SJCRH30 (cell line): ENCODE results near the gene USP21. TPM values are rescaled to one million over a fixed set of nuclear protein-coding genes. Genes with fewer than 3 reads are reported as not detected.

Experiments used
- DNase-seq, 2 experiments: peaks; one replicate each; pipeline ENCODE4 v3.0.0-alpha.2; 2015 to 2020
- H3K27ac ChIP-seq: fragments of 250-450 bp; sonication (Bioruptor Pico); 2 replicates; pipeline ENCODE4 v1.5.1; 2020; ENCODE audit warnings: mild to moderate bottlenecking, moderate library complexity
- H3K27me3 ChIP-seq: fragments of 250-450 bp; sonication (Bioruptor Pico); 2 replicates; pipeline ENCODE4 v1.5.1; 2020; ENCODE audit warnings: mild to moderate bottlenecking, moderate library complexity
- H3K36me3 ChIP-seq: fragments of 250-450 bp; sonication (Bioruptor Pico); 2 replicates; pipeline ENCODE4 v1.5.1; 2020; ENCODE audit warnings: mild to moderate bottlenecking, moderate library complexity
- H3K4me1 ChIP-seq: fragments of 250-450 bp; sonication (Bioruptor Pico); 2 replicates; pipeline ENCODE4 v1.5.1; 2020; ENCODE audit warnings: mild to moderate bottlenecking, moderate library complexity
- H3K4me3 ChIP-seq: fragments of 250-450 bp; sonication (Bioruptor Pico); 2 replicates; pipeline ENCODE4 v1.5.1; 2020; ENCODE audit warnings: mild to moderate bottlenecking, moderate library complexity
- H3K9me3 ChIP-seq: fragments of 250-450 bp; sonication (Bioruptor Pico); replicated peaks from 2 replicates; pipeline ENCODE4 v1.5.1; 2020; ENCODE audit warnings: mild to moderate bottlenecking, moderate library complexity
- total RNA-seq: library from RNA; depleted of rRNA; stranded (reverse); fragments of >200 nt; shearing (Covaris generic); gene quantifications from 2 replicates; pipeline ENCODE4 v1.2.3, GENCODE V29; 2014; rRNA removed

USP21 gene
- total RNA-seq, 1 experiment from 2014 or later: 17.6 TPM

DNA sequence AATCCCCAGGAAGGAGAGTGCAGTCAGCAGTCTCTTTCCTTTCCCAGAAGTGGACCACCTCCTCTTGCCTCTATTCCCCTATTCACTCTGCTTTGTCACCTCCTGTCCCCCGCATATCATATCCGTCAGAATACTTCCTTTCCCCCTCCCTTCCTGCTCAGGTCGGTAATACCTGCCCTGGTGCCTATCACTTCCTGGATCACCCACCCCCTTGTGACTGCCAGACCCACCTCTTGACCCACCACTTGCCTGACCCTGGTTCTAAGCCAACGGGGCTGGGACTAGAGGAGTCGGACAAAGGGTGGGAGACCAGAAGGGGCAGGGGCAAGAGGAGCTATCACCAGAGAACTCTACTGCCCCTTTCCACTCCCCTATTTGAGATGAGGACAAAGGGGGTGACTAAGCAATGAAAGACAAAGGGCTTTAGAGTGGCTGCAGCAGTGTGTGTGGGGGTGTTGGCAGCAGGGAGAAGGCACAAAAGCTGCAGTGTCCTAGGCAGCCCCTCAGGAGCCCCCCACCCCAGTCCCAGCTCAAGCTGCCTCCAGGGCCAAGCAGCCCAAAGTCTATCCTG, 41.2 kb downstream of the USP21 start:
- Histone ChIP-seq H3K9me3 (no peaks in the 10 kb centered on the region), H3K27ac (peak overlapping the region; percentile 93), H3K4me1 (peaks cover 26% of the 10 kb centered on the region)

GRCh38 chr1:161200992-161201835, 41.9 kb downstream of the USP21 start:
- no peaks in the 10 kb centered on the region for H3K36me3 ChIP-seq
- peaks cover 25% of the 10 kb centered on the region for H3K4me1 ChIP-seq
- no peaks in the 10 kb centered on the region for H3K9me3 ChIP-seq
- H3K27ac ChIP-seq: peak overlapping the region; percentile 93
- peak; percentile 40 to 48 for DNase-seq
- no peaks in the 10 kb centered on the region for H3K27me3 ChIP-seq
- H3K4me3 ChIP-seq: peak overlapping the region; percentile 72

More for the DNA sequence above, 41.2 kb downstream of the USP21 start:
- no peaks in the 10 kb centered on the region for H3K27me3 ChIP-seq
- no peak for DNase-seq
- H3K4me3 ChIP-seq: no peak overlapping the region
- peaks cover under 1% of the 10 kb centered on the region; the same call in 1 of the 2 replicates for H3K36me3 ChIP-seq

GRCh38 chr1:161201836-161202712, 42.8 kb downstream of the USP21 start, which contains the start of gene NDUFS2:
Gene NDUFS2 (plus strand): TSS chr1:161202367. CDS start chr1:161202386, 19 bp downstream.
- Histone ChIP-seq H3K4me3 (peak within 1 kb of the TSS; percentile 72), H3K4me1 (peaks cover 21% of the 10 kb centered on the region), H3K27ac (peak within 1 kb of the TSS; percentile 93), H3K36me3 (0 out of 2 replicates have a peak, but pooled peaks cover 4% of the 10 kb centered on the region), H3K27me3 (no peaks in the 10 kb centered on the region), H3K9me3 (no peaks in the 10 kb centered on the region)
- DNase-seq: peak; percentile 97 to 98

DNA sequence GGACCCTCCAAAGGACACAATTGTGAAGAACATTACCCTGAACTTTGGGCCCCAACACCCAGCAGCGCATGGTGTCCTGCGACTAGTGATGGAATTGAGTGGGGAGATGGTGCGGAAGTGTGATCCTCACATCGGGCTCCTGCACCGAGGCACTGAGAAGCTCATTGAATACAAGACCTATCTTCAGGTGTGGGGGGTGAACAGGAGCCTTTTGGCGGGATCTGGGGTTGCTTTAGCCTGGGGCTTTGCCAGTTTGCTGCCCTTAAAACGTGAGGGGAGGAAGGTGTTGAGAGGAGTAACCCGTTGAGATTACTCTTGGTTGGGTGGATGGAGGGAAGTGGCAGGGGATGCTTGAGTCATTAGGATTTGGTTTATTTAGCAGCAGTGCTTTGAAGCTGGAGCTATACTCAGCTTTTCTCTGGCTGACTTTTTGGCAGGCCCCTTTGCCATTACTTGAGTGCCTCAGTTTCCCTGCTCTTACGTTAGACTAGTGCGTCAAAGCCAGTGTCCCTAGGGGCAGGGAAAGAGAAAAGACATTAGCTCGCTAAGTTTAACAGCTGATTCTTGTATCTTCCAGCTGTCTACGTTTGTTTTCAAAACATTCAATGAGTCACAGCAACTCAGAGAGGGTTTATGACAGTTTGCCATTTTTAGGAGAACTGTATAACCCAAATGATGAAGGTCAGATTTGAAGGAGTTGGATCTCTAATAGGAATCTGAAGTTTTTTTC, 47.3 kb downstream of the USP21 start:
- DNase-seq: no peak
- H3K36me3 ChIP-seq: peaks cover 26% of the 10 kb centered on the region
- H3K27ac ChIP-seq: no peak overlapping the region
- no peaks in the 10 kb centered on the region for H3K27me3 ChIP-seq
- no peak overlapping the region for H3K4me3 ChIP-seq
- H3K9me3 ChIP-seq: no peaks in the 10 kb centered on the region
- H3K4me1 ChIP-seq: no peaks in the 10 kb centered on the region

GRCh38 chr1:161207173-161207572, 47.9 kb downstream of the USP21 start:
- Histone ChIP-seq H3K36me3 (peaks cover 29% of the 10 kb centered on the region), H3K9me3 (no peaks in the 10 kb centered on the region), H3K4me1 (no peaks in the 10 kb centered on the region), H3K27ac (no peak overlapping the region), H3K4me3 (no peak overlapping the region), H3K27me3 (no peaks in the 10 kb centered on the region)
- DNase-seq: no peak

- Histone ChIP-seq H3K27ac (no peak overlapping the region), H3K4me1 (no peaks in the 10 kb centered on the region), H3K9me3 (no peaks in the 10 kb centered on the region), H3K27me3 (no peaks in the 10 kb centered on the region), H3K36me3 (peaks cover 35% of the 10 kb centered on the region), H3K4me3 (no peak overlapping the region)
- DNase-seq: peak; percentile 77 to 82
Measured at GRCh38 chr1:161209790-161210409, 50.6 kb downstream of the USP21 start.

GRCh38 chr1:161214369-161214768, 55.1 kb downstream of the USP21 start:
- H3K36me3 ChIP-seq: peaks cover 27% of the 10 kb centered on the region
- no peaks in the 10 kb centered on the region for H3K4me1 ChIP-seq
- H3K27me3 ChIP-seq: no peaks in the 10 kb centered on the region
- no peak for DNase-seq
- no peaks in the 10 kb centered on the region for H3K9me3 ChIP-seq
- no peak overlapping the region for H3K27ac ChIP-seq
- no peak overlapping the region for H3K4me3 ChIP-seq

DNA sequence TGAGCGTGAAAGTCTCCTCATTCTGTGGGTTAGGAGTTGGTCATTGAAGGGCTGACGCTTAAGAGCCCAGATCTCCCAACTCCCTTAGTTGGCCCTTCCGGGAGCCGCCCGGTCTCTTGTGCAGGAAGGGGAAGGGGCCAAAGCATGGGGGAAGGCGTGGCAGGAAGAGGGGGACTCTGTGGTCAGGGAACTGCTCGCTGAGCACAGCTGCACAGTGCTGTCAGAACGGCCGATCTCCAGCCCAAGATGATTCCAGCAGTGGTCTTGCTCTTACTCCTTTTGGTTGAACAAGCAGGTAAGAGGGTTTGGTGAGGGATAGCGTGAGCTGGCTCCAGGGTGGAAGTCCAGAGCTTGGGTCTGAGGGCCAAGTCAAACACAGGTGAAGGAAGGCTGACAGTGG, 55.8 kb downstream of the USP21 start, which contains the start of gene FCER1G:
TSS of gene FCER1G (plus strand) at position 220 of the 400 bp plus-strand sequence. CDS start at position 247, 27 bp downstream.
- peaks cover 22% of the 10 kb centered on the region for H3K36me3 ChIP-seq
- no peak for DNase-seq
- no peak within 1 kb of the TSS for H3K4me3 ChIP-seq
- no peak within 1 kb of the TSS for H3K27ac ChIP-seq
- H3K9me3 ChIP-seq: no peaks in the 10 kb centered on the region
- H3K4me1 ChIP-seq: no peaks in the 10 kb centered on the region
- H3K27me3 ChIP-seq: no peaks in the 10 kb centered on the region

Other genes starting within 250 kb of the USP21 start
- not detected in 2 replicates for gene ITLN2, start 204.7 kb upstream of the USP21 start, total RNA-seq
- not detected in 2 replicates for gene F11R, start 138.3 kb upstream of the USP21 start, total RNA-seq
- gene TSTD1, start 120.5 kb upstream of the USP21 start, total RNA-seq: not detected in 2 replicates
- gene USF1, start 113.5 kb upstream of the USP21 start, total RNA-seq: 65.6 and 66.4 TPM in 2 replicates
- 0.12 and 0.23 TPM in 2 replicates for gene ARHGAP30, start 89.6 kb upstream of the USP21 start, total RNA-seq
- 0.04 TPM in 1 of 2 replicates, not detected in the other for gene NECTIN4, start 69.9 kb upstream of the USP21 start, total RNA-seq
- gene KLHDC9, start 61.1 kb upstream of the USP21 start, total RNA-seq: not detected in 2 replicates
- 78.2 and 78.5 TPM in 2 replicates for gene PFDN2, start 41.5 kb upstream of the USP21 start, total RNA-seq
- 12.8 and 17.2 TPM in 2 replicates for gene NIT1, start 41.4 kb upstream of the USP21 start, total RNA-seq
- gene DEDD, start 26.8 kb upstream of the USP21 start, total RNA-seq: 19.4 and 24.1 TPM in 2 replicates
- gene UFC1, start 5.5 kb upstream of the USP21 start, total RNA-seq: 51.6 and 53.0 TPM in 2 replicates
- 11.1 and 13.5 TPM in 2 replicates for gene PPOX, start 6.9 kb downstream of the USP21 start, total RNA-seq
- 31.4 and 36.3 TPM in 2 replicates for gene B4GALT3, start 18.0 kb downstream of the USP21 start, total RNA-seq
- 9.6 and 11.0 TPM in 2 replicates for gene ADAMTS4, start 39.6 kb downstream of the USP21 start, total RNA-seq
- gene NDUFS2, start 42.9 kb downstream of the USP21 start, total RNA-seq: 60.3 and 60.5 TPM in 2 replicates
- gene FCER1G, start 55.8 kb downstream of the USP21 start, total RNA-seq: 0.28 and 0.30 TPM in 2 replicates
- gene APOA2, start 64.1 kb downstream of the USP21 start, total RNA-seq: not detected in 2 replicates
- gene TOMM40L, start 66.6 kb downstream of the USP21 start, total RNA-seq: 8.0 and 8.9 TPM in 2 replicates
- gene NR1I3, start 78.7 kb downstream of the USP21 start, total RNA-seq: not detected in 2 replicates
- gene PCP4L1, start 99.2 kb downstream of the USP21 start, total RNA-seq: 0.28 TPM in 1 of 2 replicates, not detected in the other
- 0.71 and 1.1 TPM in 2 replicates for gene MPZ, start 150.5 kb downstream of the USP21 start, total RNA-seq
- gene SDHC, start 154.9 kb downstream of the USP21 start, total RNA-seq: 53.8 and 61.8 TPM in 2 replicates
- not detected in 2 replicates for gene CFAP126, start 208.4 kb downstream of the USP21 start, total RNA-seq